Lung (tissue), 12 donors: ENCODE results near the gene SLC29A3. TPM values are rescaled to one million over a fixed set of nuclear protein-coding genes. Genes with fewer than 3 reads are reported as not detected.

Source experiments
- ATAC-seq: fragments of 200-7000 bp; cut with Tn5 transposase; one replicate; pipeline ENCODE4 v1.9.1; 2020; ENCODE audit warnings: moderate number of reproducible peaks; ENCODE audit not compliant: insufficient read depth, low FRiP score
- DNase-seq, 3 donors: peaks; one replicate each; pipeline ENCODE4 v3.0.0-alpha.2; 2013 to 2017
- H3K27ac ChIP-seq, 2 donors: one replicate each; pipeline ENCODE4 v1.5.1; 2013; ENCODE audit warnings: mild to moderate bottlenecking in 2 of 2, moderate library complexity in 2 of 2, control low read depth in 1 of 2, inconsistent platforms in 1 of 2, low read depth in 1 of 2, low read length in 1 of 2
- H3K27me3 ChIP-seq, 3 donors: one replicate each; pipeline ENCODE4 v1.5.1; 2013; ENCODE audit warnings: low read length in 2 of 3; ENCODE audit not compliant: control insufficient read depth in 3 of 3, insufficient read depth in 3 of 3
- H3K36me3 ChIP-seq, 4 donors: one replicate each; pipeline ENCODE4 v1.5.1; 2013; ENCODE audit warnings: low read length in 4 of 4, mild to moderate bottlenecking in 1 of 4, moderate library complexity in 1 of 4; ENCODE audit not compliant: control insufficient read depth in 4 of 4, insufficient read depth in 4 of 4
- H3K4me1 ChIP-seq, 5 donors: one replicate each; pipeline ENCODE4 v1.5.1; 2013; ENCODE audit warnings: low read length in 5 of 5, mild to moderate bottlenecking in 2 of 5, moderate library complexity in 1 of 5; ENCODE audit not compliant: control insufficient read depth in 5 of 5, insufficient read depth in 5 of 5
- H3K4me3 ChIP-seq: one replicate; pipeline ENCODE4 v1.5.1; 2013; ENCODE audit warnings: mild to moderate bottlenecking, control low read depth, moderate library complexity
- H3K9ac ChIP-seq, 2 donors: one replicate each; pipeline ENCODE4 v1.5.1; 2013; ENCODE audit warnings: low read length in 2 of 2, control low read depth in 1 of 2; ENCODE audit not compliant: insufficient read depth in 1 of 2
- H3K9me3 ChIP-seq, 4 donors: one replicate each; pipeline ENCODE4 v1.5.1; 2013; ENCODE audit warnings: low read length in 3 of 4, mild to moderate bottlenecking in 1 of 4, moderate library complexity in 1 of 4; ENCODE audit not compliant: control insufficient read depth in 4 of 4, insufficient read depth in 3 of 4
- CTCF ChIP-seq: IDR thresholded peaks from 2 replicates; pipeline ENCODE4 v1.5.1; 2012; ENCODE audit warnings: mild to moderate bottlenecking; ENCODE audit errors: control extremely low read depth, extremely low read depth
- WGBS, 2 donors: extraction: QIAGEN DNeasy Blood & Tissue Kit; methylation state at CpG; one replicate each; pipeline ENCODE4 v1.1.7; 2013; 5-methylcytosine and 5-hydroxymethylcytosine counted together
- polyA plus RNA-seq, 2 donors: library from polyadenylated mRNA; stranded (reverse); fragments of 200-250 nt; gene quantifications; one replicate each; pipeline ENCODE4 v1.2.1, GENCODE V29; 2013
- total RNA-seq, 2 donors: library from RNA; depleted of rRNA in 1 of 2; stranded (reverse); fragments of >200 nt in 1 of 2; gene quantifications; one replicate each; pipeline ENCODE4 v1.2.1, GENCODE V29; 2014 to 2021
- donor health status: control.
- donor health status: control.
- donor health status: Bipolar disorder and iron deficiency.
- donor health status: healthy.
- donor health status: DM: yes; HTN: yes; CAD: no.

The SLC29A3 gene
- total and polyA plus RNA-seq, 4 donors, result 4.9 to 9.6 (median 5.4) TPM

DNA sequence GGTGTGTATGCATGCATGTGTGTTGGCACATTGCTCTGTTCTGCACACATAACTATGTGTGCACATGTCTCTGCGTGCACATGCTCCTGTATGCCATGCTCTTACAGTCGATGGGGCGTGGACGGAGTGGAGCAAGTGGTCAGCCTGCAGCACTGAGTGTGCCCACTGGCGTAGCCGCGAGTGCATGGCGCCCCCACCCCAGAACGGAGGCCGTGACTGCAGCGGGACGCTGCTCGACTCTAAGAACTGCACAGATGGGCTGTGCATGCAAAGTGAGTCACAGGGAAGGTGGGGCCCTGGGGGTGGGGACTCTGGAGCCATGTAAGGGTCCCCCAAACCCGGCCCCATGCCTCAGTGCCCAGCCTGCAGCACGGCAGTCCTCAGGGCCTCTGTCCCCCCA, 30.6 kb upstream of the SLC29A3 start:
- DNase-seq (no peak), ATAC-seq (no peak)
- Histone ChIP-seq H3K9me3 (no peaks in the 10 kb centered on the region), H3K9ac (no peak overlapping the region), H3K27ac (no peak overlapping the region), H3K4me3 (no peak overlapping the region), H3K36me3 (peaks cover 0 to 34% (median 26%) of the 10 kb centered on the region in 4 donors), H3K4me1 (no peaks in the 10 kb centered on the region), H3K27me3 (no peaks in the 10 kb centered on the region)
- no peak for TF ChIP-seq CTCF
- WGBS, 2 donors, result 91 to 93% methylated on average over 15 of the region's 15 CpGs

GRCh38 chr10:71289421-71290130, 29.5 kb upstream of the SLC29A3 start:
- H3K27ac ChIP-seq, result no peak overlapping the region
- 48 to 74% methylated on average over 11 to 12 of the region's 12 CpGs for WGBS, 2 donors
- DNase-seq (no peak), ATAC-seq (no peak)
- H3K9me3 ChIP-seq, result no peaks in the 10 kb centered on the region
- no peak overlapping the region for H3K4me3 ChIP-seq
- H3K4me1 ChIP-seq, result no peaks in the 10 kb centered on the region
- peaks cover 0 to 34% (median 28%) of the 10 kb centered on the region in 4 donors for H3K36me3 ChIP-seq
- H3K27me3 ChIP-seq, result no peaks in the 10 kb centered on the region
- TF ChIP-seq CTCF, result no peak
- H3K9ac ChIP-seq, result no peak overlapping the region

DNA sequence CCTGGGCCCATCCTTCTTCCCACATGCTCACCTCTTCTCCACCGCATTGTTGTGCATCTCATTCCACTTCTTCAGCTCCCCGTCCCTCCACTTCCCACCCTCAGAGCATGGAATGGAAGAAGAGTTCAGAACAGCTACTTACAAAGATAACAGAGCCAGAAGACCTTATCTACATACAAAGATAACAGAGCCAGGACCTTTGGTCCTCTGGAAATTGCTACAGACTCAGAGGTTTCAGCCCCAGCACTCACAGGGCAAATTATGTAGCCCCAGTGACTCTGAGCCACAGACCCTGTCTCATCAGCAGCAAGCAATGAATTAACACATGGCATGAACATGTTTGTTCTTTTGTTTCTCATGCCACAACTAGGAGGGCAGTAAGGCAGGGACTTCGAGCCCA, 28.7 kb upstream of the SLC29A3 start:
- WGBS, 2 donors, result 74 to 96% methylated on average over 3 of the region's 3 CpGs
- Histone ChIP-seq H3K4me1 (no peaks in the 10 kb centered on the region), H3K27ac (no peak overlapping the region), H3K4me3 (no peak overlapping the region), H3K36me3 (peaks cover 0 to 32% (median 26%) of the 10 kb centered on the region in 4 donors), H3K9ac (no peak overlapping the region), H3K9me3 (no peaks in the 10 kb centered on the region), H3K27me3 (no peaks in the 10 kb centered on the region)
- TF ChIP-seq CTCF, result no peak
- DNase-seq (no peak), ATAC-seq (no peak)
